Activated CD4-positive, alpha-beta T cell treated with anti-CD3 and anti-CD28 coated beads, Interleukin-2, amount 50 U/mL, for 1 hour (primary cell): Measurements from ENCODE around the gene GAB4.

ENCODE experiments used
- DNase-seq: peaks from one replicate; pipeline ENCODE4 v3.0.0-alpha.2; 2020

Gene GAB4

DNA sequence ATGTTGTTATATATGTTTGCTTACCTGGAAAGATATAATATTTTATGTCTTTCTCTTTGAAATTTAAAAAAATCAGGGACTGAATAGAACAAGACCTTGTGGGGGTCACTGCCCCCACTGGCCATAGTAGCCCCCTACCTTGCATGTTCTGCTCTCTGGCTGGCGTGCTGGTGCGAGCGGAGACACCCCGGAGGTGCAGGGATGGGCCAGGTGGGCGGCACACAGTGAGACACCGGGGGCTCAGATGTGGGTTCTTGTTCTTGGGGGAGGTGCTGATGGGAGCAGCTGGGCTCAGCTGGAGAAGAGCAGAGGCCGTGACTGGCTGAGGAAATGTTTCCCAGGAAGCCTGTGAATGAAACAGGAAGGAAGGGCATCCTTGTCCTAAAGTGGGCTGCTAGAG lies 20.2 kb downstream of the GAB4 start:
- DNase-seq: no peak

DNA sequence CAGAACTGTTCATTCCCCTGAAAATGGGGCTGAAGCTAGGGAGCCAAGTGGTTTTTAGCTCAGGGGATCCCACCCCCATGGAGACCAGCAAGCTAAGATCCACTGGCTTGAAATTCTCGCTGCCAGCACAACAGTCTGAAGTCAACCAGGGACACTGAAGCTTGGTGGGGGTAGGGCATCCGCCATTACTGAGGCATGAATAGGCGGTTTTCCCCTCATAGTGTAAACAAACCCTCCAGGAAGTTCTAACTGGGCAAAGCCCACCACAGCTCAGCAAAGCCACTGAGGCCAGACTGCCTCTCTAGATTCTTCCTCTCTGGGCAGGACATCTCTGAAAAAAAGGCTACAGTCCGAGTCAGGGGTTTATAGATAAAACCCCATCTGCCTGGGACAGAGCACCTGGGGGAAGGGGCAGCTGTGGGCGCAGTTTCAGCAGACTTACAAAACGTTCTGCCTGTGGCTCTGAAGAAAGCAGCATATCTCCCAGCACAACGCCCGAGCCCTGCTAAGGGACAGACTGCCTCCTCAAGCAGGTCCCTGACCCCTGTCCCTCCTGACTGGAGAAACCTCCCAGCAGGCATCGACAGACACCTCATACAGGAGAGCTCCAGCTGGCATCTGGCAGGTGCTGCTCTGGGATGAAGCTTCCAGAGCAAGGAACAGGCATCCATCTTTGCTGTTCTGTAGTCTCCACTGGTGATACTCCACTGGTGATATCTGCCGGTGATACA lies 32.7 kb downstream of the GAB4 start:
- DNase-seq: no peak

DNA sequence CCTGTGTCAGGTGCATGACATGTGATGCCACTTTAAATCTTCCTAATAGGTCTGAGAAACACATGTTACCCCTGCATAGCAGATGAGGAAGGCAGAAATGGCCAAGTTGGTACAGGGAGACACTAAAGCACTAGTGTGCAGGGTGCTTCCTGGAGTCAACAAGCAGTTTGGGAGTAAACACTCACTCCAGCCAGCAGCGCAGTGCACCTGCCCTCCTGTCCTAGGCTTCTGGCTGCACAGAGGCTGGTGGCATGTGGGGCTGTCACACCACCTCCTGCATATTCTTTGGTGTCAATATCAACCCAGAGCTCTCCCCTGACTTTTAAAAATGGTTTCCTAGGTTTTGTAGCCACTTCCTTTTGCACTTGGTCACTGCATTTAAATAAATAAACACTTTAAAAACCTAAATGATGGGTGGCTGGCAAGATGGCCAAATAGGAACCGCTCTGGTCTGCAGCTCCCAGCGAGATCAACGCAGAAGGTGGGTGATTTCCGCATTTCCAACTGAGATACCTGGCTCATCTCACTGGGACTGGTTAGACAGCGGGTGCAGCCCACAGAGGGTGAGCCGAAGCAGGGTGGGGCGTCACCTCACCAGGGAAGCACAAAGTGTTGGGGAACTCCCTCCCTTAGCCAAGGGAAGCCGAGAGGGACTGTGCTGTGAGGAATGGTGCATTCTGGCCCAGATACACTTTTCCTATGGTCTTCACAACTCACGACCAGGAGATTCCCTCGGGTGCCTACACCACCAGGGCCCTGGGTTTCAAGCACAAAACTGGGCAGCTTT lies 33.5 kb downstream of the GAB4 start:
- no peak for DNase-seq

DNA sequence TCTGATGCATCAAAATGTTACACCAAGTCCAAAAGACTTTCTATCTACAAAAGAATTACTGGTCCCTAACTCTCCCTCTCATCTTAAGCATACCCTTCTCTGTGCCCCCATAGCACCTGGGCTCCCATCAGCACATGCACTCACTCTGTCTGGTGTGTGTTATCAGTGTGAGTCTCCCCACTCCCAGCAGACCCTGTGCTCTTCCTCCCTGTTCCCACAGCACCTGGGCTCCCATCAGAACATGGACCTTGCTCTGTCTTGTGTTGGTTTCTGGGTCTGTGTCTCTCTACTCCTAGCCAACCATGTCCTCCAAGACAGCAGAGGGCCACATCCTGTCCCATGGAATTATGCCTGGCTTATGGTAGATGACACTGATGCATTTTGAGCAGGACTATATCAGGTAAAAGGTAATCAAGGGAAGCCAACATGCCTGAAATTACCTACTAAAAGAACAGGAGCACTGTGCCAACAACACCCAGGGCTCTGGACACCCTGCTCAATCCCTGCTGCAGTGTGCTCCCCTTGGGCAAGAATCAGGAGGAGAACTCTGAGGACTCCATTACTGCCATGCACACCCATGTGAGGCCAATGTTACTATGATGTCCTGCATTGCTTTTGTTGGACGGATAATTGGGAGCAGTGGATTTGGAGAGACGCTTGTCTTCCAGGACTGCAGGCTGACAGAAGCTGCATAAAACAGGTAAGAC lies 34.3 kb downstream of the GAB4 start:
- no peak for DNase-seq

DNA sequence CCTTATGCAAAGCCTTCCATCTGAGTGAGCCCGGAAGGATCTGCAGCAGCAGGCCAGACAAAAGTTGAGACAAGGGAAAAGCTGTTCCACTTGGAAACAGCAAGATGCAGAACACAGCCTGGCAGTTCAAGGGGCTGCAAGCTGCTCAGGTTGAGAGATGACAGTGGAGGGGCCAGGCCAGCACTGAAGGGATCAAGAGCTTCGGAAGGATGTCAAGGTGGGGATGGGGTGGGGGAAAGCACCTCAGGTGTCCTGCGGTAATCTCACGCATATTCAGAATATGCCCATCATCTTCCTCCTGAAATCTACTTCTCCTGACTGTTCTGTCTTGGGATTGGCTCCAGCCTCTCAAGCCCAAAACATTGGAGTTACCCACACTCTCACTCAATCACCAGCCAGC lies 35.7 kb downstream of the GAB4 start:
- DNase-seq: no peak

DNA sequence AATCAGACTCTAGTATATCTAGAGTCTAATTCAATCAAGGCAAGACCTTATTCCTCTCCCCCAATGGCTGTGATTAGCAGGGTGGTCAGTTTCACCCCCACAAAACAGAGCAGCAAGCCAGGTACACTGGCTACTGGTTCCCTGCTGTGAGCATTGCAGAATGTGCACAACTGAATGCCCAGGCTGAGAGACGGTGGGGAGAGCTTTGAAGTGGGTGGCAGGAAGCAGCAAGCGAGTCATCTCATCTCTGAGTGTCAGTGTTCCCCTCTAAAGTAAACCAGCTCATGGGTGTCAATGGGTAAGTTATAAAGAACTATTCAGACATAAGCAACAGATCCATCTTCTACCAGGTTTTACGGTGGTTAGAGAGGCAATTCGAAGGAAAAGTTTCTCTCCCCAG lies 37.6 kb downstream of the GAB4 start:
- DNase-seq: no peak

DNA sequence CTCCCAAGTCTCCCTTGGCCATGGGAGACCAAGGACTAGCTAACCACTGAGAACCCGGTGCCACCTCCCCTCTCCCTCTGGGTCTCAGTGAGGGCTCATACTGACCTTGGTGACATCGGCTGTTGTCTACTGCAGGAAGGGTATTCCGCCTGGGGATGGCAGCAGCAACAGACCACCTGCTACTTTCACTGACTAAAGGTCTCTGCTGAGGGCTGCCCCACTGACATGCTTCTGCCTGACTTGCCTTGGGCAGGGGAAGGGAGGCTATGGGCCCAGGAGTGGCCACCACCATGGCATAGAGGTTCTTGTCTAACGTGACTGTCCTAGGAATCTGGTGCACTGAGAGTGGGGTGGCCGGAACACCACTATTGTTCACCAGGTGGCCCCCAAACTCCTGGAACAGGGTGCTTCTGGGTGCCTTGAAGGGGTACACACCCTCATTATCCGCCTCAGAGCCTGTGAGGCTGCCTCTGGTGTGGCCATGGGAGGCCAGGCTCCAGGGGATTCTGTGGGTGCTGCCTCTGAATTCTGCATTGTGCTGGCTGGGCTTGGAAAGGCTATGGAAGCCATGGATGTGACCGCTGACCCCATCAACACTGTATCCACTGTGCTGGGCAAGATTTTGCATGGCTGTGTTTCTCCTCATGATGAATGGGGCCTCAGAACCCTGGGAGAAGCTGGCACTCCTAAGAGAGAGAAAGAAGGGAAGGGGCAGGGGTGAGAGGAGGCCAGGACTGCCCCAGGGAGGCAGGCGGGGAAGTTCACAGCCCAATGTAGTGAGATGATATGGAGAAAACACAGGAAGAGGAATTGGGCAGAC lies 38.3 kb downstream of the GAB4 start:
- DNase-seq: no peak

DNA sequence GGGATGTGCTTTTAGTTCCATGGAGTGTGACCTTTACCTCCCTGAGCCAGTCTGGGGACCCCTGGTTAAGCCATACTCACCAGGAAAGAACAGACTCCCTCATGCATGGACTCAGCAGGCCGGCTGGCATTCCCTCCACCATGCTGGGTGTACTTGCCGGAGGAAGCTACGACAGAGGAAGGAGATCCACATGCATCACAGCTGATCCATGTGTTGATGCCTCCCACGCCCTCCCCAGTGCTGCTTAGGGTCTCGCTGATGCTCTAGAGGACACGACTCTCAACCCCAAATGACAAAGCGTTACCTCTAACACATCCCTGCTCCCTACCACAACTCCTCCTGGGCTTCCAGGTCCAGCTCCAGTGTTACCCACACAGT lies 39.8 kb downstream of the GAB4 start:
- DNase-seq: no peak

DNA sequence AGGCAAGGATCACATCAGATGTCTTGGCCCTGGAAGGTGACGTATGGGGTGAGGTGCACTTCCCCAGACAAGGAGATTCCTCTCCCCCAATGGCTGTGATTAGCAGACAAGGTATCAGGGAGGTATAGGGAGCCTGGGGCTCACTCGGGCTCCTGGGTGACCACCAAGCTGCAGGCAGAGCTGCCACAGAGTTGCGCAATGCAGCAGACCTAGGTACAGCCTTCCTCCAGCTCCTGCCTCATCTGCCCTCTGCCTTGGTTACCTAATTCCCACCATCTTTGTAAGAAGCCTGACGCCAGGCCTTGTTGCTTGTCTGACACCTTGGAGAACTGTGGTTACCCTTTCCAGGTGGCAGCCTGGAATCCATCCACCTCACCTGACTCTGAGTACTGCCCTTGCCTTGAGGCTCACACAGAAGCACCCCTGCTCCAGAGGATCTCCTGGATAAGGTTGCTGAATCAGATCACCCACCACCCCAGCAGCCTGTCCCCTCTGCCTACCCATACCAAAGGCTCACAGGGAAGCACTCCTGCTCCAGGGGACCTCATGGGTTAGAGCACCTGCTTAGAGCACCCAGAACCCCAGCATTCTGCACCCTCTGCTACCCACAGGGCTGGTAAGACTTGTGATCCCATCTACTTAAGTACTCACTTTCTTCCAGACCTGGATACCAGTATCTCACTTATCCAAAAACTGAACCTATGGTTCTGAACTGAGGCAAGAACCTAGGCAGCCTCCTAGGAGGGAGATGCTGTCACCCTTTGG lies 40.4 kb downstream of the GAB4 start:
- no peak for DNase-seq

DNA sequence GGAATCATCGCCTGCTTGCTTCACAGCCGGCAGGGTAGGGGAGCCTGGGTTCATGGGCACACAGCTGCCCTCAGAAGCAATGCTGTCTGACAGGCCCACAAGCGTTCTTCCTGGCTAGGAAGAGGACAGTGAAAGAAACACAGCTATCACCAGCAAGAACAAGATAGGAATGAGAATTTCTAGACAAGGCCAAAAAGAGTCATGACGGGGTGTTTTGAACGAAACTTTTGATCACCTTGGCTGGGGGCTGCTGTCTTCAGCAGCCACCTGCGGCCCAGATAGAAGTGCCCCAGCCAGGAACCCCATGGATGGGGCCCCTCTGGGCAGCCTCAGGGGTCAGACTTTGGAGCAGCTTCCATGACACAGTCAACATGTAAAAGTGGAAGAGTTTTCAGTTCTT lies 41.8 kb downstream of the GAB4 start:
- DNase-seq: no peak

DNA sequence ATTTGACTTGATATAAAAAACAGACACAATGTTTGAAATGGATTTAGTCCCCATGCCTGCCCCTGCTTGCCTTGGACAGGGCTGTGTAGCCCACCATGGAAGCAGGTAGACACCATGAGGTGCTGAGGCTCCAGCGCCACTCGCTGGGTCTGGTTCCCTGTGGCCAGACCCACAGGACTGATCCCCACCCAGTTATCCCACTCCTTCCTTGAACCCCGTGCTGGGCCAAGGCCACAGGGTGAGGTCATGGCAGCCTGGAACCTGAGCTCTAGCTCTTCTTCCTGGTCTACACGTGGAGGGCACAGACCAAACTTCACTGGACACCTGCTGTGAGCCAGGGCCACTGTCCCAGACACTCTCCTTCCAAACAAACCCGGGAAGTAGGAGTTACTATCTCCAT lies 42.5 kb downstream of the GAB4 start:
- no peak for DNase-seq

DNA sequence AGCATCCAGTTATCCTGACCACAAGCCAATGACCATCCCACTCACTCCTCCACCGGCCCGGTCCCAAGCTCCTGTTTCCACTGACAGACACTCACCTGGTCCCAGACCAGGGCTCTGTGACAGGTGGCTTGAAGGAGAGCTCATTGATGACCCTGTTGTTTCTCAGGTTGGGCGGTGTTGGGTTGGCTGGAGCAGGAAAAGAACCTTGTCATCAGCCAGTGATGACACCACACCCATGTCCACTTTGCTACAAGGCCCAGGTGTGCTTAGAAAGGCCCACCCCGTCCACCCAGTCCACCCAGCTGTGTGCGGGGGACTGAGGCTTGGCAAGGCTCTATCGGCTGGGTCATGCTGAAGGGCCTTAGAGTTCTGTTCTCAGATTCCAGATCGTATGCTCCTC lies 42.9 kb downstream of the GAB4 start:
- DNase-seq: no peak

DNA sequence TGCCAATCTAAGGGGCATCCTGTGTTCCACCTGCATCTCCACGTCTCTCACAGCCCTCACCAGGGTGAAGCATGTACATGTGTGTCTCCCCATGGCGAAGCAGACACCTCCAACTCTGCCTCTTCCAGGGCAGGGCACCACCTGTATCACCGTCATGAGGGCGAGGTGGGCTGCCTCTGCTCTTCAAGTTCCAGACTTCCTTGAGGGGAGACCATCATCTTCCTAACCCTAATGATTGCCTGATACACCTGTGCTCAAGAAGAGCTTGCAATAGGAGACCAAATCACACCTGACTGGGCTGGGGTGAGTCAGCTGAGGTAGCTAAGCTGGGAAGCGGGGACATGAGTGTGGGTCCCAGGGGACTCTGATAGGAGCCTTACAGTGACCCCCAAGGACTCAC lies 43.7 kb downstream of the GAB4 start:
- no peak for DNase-seq

DNA sequence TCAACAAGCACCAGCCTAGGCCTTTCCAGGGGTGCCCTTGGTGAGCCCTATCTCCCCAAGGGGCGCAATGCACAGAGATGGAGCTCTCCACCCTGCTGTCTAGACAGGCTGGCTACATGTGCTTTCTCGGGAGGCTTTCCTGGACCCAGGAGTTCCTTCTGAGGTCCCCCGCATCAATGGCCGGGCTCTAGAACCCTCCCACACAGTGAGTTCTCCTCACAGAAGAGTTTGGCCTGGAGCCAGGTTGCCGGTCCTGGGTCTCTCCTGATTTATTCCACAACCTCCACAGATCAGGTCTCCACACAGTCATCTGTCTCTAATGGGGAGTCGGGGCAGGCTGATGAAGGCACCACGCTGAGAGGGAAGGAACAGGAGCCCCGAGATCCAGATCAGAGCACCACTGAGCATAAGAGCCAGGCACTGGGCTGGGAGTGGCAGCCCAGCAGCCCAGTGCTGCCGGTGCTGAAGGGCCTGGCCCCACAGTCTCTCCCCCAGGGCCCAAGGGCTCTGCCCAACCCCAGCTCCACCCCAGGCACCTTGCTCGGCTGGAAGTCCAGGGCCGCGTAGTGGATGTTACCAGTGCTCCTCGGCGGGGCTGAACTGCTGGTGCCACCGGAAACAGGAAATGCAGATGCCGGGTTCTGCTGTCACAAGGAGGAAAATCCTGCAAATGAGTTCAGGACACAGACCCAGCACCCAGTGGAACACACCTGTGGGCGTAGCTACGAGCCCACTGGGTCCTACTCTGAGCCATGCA lies 44.7 kb downstream of the GAB4 start:
- no peak for DNase-seq

DNA sequence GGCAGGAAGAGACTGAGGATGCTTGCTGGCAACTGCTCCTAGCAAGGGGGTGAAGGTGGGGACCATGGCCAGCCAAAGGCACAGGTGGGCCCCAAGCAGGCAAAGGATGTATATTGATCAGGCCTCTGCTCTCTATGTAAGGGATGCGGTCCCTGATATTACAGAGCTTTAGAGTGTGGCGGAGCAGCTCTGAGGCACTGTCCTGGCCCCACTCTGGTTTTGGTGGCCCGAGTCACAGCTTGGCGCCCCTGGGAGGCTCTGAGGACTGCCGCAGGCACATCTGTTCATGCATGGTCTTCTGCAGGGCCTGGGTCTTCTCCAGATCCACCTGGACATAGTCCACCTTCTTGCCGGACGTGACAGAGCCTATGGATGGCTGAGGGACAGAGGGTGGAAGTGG lies 45.5 kb downstream of the GAB4 start:
- no peak for DNase-seq

DNA sequence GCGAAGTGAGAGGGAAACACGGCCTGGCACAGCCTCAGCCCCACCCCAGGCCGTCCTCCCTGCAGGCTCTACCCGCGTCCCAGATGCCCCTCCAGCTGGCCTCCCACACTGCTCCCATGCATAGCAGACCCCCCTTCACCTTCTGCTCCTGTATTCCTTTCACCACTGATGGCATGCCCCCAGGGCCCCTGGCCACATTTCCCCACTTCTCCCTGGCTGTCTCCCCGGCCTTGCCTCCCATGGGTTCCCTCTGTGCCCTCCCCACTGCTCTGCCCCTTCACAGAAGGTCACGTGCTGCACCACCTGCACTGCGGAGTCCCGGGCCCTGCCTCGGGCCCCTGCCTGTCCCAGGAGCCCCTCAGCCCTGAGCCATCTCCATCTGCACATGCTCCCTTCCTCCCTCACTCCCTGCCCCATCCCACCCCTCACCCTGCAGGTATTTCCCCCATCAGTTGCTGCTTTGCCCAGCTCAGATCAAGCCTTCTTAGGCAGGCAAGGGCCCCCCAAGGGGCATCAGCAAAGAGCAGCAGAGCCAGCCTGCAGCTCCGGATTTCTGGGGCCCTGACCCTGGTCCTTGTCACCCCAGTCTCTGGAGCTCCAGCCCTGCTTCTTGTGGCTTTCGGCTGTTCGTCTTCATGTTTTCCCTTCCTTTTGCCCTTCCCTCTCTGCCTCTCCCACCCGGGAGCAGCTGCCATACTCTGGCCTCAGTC lies 46.4 kb downstream of the GAB4 start:
- DNase-seq: no peak

DNA sequence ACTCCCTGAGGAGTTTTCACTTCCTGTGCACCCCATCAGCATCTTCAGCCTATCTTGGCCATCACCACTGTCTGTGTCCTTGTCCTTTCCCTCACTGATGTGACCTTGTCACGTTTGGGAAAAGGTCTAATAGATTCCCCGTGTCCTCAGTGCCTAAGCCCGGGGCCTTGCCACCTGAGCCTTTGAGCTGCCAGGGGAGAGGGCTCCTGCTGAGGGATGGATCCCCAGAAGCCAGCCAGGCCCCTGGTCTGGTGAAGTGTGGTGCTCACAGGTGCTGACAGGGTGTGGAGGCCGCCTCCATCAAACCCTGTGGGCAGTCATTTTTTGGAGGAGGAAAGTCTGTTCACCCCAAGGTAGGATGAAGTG lies 47.2 kb downstream of the GAB4 start:
- no peak for DNase-seq

DNA sequence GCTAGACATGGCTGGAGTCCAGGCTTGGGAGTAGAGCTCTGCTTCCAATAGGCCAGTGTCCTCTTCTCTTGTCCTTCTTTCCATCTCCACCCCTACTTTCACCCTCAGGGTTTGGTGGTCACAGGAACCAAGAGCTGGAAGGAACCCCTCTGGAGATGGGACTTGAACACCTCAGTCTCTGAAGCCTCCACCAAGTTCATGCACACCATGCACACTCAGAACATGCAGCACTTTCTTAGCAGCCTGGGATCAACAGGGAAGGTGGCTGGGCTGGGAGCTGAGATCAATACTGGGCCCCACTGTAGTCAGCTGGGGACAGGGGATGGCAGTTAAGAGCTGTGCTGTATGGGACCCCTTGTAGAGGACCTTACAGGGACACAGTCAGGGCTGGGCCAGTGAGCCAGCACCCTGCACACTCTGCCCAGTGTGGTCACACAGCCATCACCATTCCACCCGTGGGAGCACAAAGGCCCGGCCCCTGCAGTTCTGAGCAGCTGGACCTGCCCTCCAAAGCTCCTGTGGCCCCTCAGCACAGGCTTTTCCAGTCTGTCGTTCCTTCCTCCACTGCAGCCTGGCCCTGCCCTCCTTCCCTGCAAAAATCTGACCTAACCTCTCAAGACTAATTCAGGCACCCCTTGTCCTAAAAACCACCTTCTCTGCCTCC lies 47.7 kb downstream of the GAB4 start:
- DNase-seq: no peak

DNA sequence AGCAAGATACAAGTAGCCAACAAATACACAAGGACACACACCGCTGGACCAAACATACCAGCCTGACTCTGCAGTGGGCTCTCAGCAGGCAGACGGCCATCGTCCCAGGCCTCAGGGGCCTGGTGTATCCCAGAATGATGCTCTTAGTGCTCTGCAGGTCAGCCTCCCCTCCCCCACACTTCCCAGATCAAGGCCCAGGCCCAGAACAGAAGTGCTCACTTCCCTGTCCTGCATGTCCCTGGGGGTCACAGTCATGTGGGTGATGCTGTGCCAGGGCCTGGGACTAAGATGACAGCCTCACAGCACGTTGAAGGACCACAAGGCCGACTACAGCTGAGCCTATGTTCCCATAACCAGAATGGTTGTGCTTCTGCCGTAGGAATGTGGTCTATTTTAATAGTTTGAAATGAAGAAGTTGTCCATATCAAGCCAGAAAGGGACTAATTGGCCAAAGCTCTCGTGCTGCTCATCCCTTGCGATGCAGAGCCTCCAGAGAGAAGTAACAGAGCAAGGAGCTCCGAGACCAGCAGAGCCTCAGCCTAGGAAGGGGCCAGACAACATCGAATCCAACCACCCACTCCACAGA lies 48.6 kb downstream of the GAB4 start:
- DNase-seq: no peak

DNA sequence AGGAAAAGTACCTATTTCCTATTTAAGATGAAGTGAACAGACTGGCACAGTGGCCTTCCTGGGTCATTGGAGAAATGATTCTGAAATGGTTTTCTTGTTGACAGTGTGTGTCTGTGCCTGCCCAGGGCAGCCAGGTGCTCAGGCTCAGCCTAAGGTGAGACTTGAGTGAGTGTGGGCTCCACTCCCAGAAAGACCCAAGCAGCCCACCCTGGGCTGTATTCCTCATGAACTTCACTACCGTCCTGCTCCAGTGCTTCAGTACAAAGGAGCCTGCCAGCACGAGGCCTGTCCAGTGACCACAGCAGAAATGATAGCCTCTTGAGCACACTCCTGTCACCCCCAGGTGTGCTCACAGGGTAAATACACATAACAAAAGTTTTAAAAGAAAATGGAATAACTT lies 49.5 kb downstream of the GAB4 start:
- no peak for DNase-seq
